Gastroesophageal sphincter (tissue), 4 donors: ENCODE results near the gene SAPCD1. TPM values are rescaled to one million over a fixed set of nuclear protein-coding genes. Genes with fewer than 3 reads are reported as not detected.
A peak's percentile ranks its signal among the peaks of the same experiment; 100 is the strongest.

ENCODE experiments used
- ATAC-seq: fragments of 150-250 bp; one replicate; pipeline ENCODE4 v1.9.1; 2016; ENCODE audit warnings: mild to moderate bottlenecking, moderate library complexity
- H3K27ac ChIP-seq, 4 donors: fragments of 200-600 bp; sonication (generic) in 3 of 4; 1 replicate in 3 of 4; 2 replicates in 1 of 4; pipeline ENCODE4 v1.5.1; 2016 to 2019
- H3K27me3 ChIP-seq: fragments of 200-600 bp; sonication (generic); one replicate; pipeline ENCODE4 v1.5.1; 2019
- H3K36me3 ChIP-seq, 2 donors: fragments of 200-600 bp; sonication (generic); one replicate each; pipeline ENCODE4 v1.5.1; 2019; ENCODE audit warnings: control low read depth in 1 of 2
- H3K4me1 ChIP-seq, 3 donors: fragments of 200-600 bp; sonication (generic); 1 replicate in 2 of 3; 2 replicates in 1 of 3; pipeline ENCODE4 v1.5.1; 2016 to 2019; ENCODE audit warnings: control low read depth in 2 of 3
- H3K4me3 ChIP-seq, 2 donors: fragments of 200-600 bp; sonication (generic); one replicate each; pipeline ENCODE4 v1.5.1; 2019; ENCODE audit warnings: mild to moderate bottlenecking in 1 of 2, moderate library complexity in 1 of 2
- H3K9me3 ChIP-seq, 3 donors: fragments of 200-600 bp; sonication (generic); one replicate each; pipeline ENCODE4 v1.5.1; 2017 to 2019; ENCODE audit warnings: control low read depth in 2 of 3
- CTCF ChIP-seq, 4 experiments: fragments of 200-600 bp in 2 of 4; fragments of 450-650 bp in 2 of 4; sonication (generic) in 1 of 4; IDR thresholded peaks; one replicate each; pipeline ENCODE4 v1.5.1; 2017 to 2019; ENCODE audit warnings: antibody characterized with exemption in 4 of 4, mild to moderate bottlenecking in 2 of 4, moderate library complexity in 2 of 4
- EP300 ChIP-seq: sonication (generic); formaldehyde crosslinking; IDR thresholded peaks from one replicate; pipeline ENCODE4 v1.6.1; 2017; ENCODE audit warnings: antibody characterized with exemption, mild to moderate bottlenecking
- POLR2A ChIP-seq, 2 donors: fragments of 450-650 bp; IDR thresholded peaks; one replicate each; pipeline ENCODE4 v1.6.1; 2017; ENCODE audit warnings: antibody characterized with exemption in 2 of 2, mild to moderate bottlenecking in 2 of 2, moderate library complexity in 1 of 2
- POLR2AphosphoS5 ChIP-seq: sonication (generic); formaldehyde crosslinking; IDR thresholded peaks from one replicate; pipeline ENCODE4 v1.6.1; 2017; ENCODE audit warnings: antibody characterized with exemption
- WGBS, 2 donors: methylation state at CpG; one replicate each; pipeline ENCODE4 v1.1.5; 2018; ENCODE audit warnings: low coverage in 1 of 2; 5-methylcytosine and 5-hydroxymethylcytosine counted together
- total RNA-seq, 4 donors: library from RNA; depleted of rRNA; stranded (reverse); fragments of >200 nt; gene quantifications; one replicate each; pipeline ENCODE4 v1.1.0, GENCODE V29; 2016

Gene SAPCD1
- total RNA-seq, 4 donors from 2014 or later: 0.93 to 1.1 TPM; not detected in 2

DNA sequence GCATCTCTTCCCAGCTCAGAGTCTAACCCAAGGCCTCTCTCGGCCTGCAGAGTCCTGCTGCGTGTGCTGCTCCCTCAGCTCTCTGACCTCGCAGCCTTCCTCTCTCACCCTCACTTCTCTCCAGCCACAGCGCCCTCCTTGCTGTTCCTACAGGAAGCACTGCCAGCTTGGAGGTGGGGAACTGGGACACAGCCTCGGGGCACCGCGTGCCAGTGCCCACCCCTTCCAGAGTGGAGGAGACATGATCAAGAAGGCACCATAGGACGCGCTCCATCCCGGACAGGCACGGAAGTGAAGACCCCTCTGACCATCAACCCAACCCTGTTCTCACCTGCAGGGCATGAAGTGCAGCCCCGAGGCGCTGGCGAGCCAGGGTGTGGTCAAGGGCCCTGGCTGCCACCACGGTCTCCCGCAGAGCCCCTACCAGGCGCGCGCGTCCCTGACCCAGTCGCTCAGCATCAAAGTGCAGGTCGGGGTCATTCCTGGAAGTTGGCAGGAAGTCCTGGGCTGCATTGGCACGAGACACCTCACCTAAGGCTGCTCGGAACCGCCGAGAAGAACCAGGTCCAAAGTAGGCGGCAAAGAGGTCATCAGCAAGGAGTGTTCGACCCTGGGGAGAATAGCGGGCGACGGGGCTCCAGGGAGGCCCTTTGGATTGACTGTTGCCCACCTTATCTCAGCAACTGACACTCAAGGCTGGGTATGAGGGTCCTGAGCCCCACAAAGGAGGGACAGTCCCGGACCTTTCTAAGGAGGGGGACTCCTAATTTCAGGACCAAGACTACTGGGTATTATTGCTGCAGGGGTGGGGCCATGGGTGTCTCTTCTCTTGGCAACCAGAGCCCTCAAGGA lies 13.4 kb downstream of the SAPCD1 start:
- ATAC-seq: no peak
- Histone ChIP-seq H3K27me3 (no peaks in the 10 kb centered on the region), H3K4me3 (no peak overlapping the region), H3K9me3 (no peaks in the 10 kb centered on the region), H3K4me1 (peaks cover 0 to 14% (median 10%) of the 10 kb centered on the region in 3 donors), H3K27ac (peak overlapping the region in 1 of 4 donors; percentile 53), H3K36me3 (peaks cover 0 to 30% of the 10 kb centered on the region in 2 donors)
- TF ChIP-seq POLR2AphosphoS5: no peak
- TF ChIP-seq CTCF (IDR thresholded peaks at IDR 0.05): no peak
- TF ChIP-seq POLR2A (IDR thresholded peaks at IDR 0.05): no peak
- no peak for TF ChIP-seq EP300
- 89 to 100% methylated on average over 1 to 14 of the region's 32 CpGs for WGBS, 2 donors

DNA sequence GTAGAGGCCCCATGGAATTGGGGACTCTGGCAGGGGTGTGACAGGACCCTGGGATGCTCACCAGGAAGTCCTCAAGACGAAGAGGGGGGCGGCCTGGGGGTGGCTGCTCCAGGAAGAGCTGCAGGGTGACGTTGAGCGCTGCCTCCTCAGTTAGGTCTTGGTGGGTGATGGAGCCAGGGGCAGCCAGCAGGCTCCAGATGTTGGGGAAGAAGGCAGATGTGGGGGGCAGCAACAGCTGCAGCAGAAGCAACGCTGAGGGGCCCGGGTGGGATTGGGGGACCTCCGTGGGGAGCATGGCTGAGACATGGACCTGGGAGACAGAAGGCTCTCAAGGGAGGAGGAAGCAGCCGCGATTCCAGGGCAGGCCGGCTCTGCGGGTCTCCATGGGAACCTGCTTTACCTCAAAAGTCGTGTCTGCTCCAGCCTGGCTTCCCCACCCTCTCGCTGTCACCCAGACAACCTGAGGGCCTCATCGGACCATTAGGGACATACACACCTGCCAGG lies 14.1 kb downstream of the SAPCD1 start:
- Histone ChIP-seq H3K4me1 (peaks cover 0 to 14% (median 10%) of the 10 kb centered on the region in 3 donors), H3K27me3 (no peaks in the 10 kb centered on the region), H3K27ac (peak overlapping the region in 2 of 4 donors; percentile 7 to 53), H3K9me3 (no peaks in the 10 kb centered on the region), H3K36me3 (peaks cover 0 to 37% of the 10 kb centered on the region in 2 donors), H3K4me3 (peak overlapping the region in 1 of 2 donors; percentile 8)
- no peak for ATAC-seq
- WGBS, 2 donors: 21% methylated on average over 6 of the region's 14 CpGs; no CpG with 5 or more reads in 1 of the 2 donors
- TF ChIP-seq CTCF (IDR thresholded peaks at IDR 0.05) (no peak), POLR2AphosphoS5 (no peak), POLR2A (IDR thresholded peaks at IDR 0.05) (no peak)

DNA sequence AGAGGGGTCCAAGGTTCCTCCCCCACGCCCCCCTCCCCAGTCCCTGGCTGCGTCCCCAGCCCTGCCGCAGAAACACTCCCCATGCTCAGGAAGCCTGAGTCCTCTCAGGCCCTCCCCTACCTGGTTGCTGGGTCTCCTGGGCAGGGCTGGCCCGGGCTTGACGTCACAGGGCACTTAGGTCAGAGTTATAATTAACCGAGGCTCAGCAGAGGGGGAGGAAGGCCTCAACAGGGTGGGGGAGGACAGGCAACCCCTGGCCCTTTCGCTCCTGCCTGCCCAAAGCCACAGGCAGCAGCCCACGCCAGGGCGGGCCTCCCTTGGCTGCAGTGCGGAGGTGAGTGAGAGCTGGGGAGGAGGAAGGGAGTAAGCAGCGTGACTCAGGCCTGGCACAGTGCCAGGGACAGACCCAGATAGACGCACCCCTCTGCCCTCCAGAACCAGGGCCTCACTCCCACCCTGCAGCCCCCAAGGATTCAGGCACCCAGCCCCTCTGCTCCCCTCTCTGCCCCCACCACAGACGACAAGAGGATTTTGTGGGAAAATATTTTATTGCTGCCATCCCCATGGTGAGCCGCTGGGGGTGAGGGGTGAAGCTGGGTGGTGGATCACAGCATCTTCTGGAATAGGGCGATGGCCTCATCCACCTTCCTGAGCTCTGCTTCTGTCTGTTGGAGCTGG lies 14.7 kb downstream of the SAPCD1 start, which contains the start of gene VWA7:
Gene VWA7, minus strand, starts transcription at position 340 of the 678 bp plus-strand sequence. CDS start 549 bp downstream, outside the sequence.
- WGBS, 2 donors: 5 to 80% methylated on average over 1 to 6 of the region's 15 CpGs
- Histone ChIP-seq H3K27me3 (no peaks in the 10 kb centered on the region), H3K4me3 (peak within 1 kb of the TSS in 1 of 2 donors; percentile 8), H3K27ac (peak within 1 kb of the TSS in 2 of 4 donors; percentile 7 to 53), H3K9me3 (no peaks in the 10 kb centered on the region), H3K4me1 (peaks cover 0 to 14% (median 10%) of the 10 kb centered on the region in 3 donors), H3K36me3 (peaks cover 0 to 43% of the 10 kb centered on the region in 2 donors)
- peak; percentile 34 for ATAC-seq
- TF ChIP-seq POLR2A (IDR thresholded peaks at IDR 0.05): no peak
- TF ChIP-seq POLR2AphosphoS5: peak; percentile 44
- no peak for TF ChIP-seq EP300
- no peak for TF ChIP-seq CTCF (IDR thresholded peaks at IDR 0.05)

DNA sequence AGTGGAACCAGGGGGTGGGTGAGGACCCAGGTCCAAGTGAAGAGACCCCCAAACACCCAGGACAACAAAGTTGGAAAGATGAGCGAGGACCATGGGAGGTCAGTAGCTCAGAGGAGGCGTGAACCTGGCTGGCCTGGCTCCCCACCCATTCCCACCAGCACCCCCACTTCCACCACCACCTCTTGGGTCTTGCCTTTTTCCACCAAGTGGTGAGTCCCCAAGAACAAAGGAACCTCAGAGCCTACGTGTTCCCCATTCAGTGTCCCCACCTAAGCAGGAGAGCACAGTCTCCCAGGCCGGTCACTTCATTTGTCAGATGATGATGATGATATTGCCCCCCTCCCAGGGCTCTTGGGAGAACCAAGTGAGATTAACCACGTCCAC lies 15.2 kb downstream of the SAPCD1 start:
- no peak for TF ChIP-seq POLR2AphosphoS5
- TF ChIP-seq CTCF (IDR thresholded peaks at IDR 0.05): no peak
- no peak for TF ChIP-seq EP300
- no peak for TF ChIP-seq POLR2A (IDR thresholded peaks at IDR 0.05)
- H3K4me3 ChIP-seq: no peak overlapping the region
- 100% methylated on average over 1 to 3 of the region's 5 CpGs for WGBS, 2 donors
- H3K27ac ChIP-seq: peak overlapping the region in 1 of 4 donors; percentile 53
- H3K36me3 ChIP-seq: peaks cover 0 to 48% of the 10 kb centered on the region in 2 donors
- H3K9me3 ChIP-seq: no peaks in the 10 kb centered on the region
- H3K27me3 ChIP-seq: no peaks in the 10 kb centered on the region
- ATAC-seq: no peak
- H3K4me1 ChIP-seq: peaks cover 0 to 14% (median 10%) of the 10 kb centered on the region in 3 donors
